HepG2 (cell line): ENCODE measurements around the gene EPB41L2.

Experiments used
- BORCS8-MEF2B ChIP-seq: sonication (generic); formaldehyde crosslinking; IDR thresholded peaks from 2 replicates; pipeline ENCODE4 v1.8.0; 2022; ENCODE audit warnings: mild to moderate bottlenecking, missing genetic modification reagents
- CREB1 ChIP-seq, 2 experiments: fragments of 450-650 bp in 1 of 2; IDR thresholded peaks; 2 replicates each; pipeline ENCODE4 v1.6.1; 2016 to 2017; ENCODE audit warnings: control low read depth in 1 of 2, mild to moderate bottlenecking in 1 of 2, missing compliant biosample characterization in 1 of 2, missing genetic modification characterization in 1 of 2
- FOSL1 ChIP-seq: sonication (generic); formaldehyde crosslinking; IDR thresholded peaks from 2 replicates; pipeline ENCODE4 v1.9.0; 2021; ENCODE audit warnings: missing genetic modification reagents, borderline replicate concordance
- FOSL2 ChIP-seq: sonication (generic); formaldehyde crosslinking; IDR thresholded peaks from 2 replicates; pipeline ENCODE4 v1.4.0; 2020; ENCODE audit warnings: missing genetic modification reagents
- NFYB ChIP-seq: sonication (generic); formaldehyde crosslinking; IDR thresholded peaks from 2 replicates; pipeline ENCODE4 v1.4.0; 2020; ENCODE audit warnings: missing genetic modification reagents
- POLR2A ChIP-seq, 2 experiments: IDR thresholded peaks; 2 replicates each; pipeline ENCODE4 v1.6.1; 2011; ENCODE audit warnings: low read depth in 2 of 2, low read length in 2 of 2, mild to moderate bottlenecking in 1 of 2, moderate library complexity in 1 of 2; ENCODE audit not compliant: insufficient read depth in 1 of 2
- RELA ChIP-seq: sonication (generic); formaldehyde crosslinking; IDR thresholded peaks from 2 replicates; pipeline ENCODE4 v1.4.0; 2020; ENCODE audit warnings: missing genetic modification reagents
- TF ChIP-seq, protein P1 (sequence below): sonication (generic); formaldehyde crosslinking; IDR thresholded peaks from 2 replicates; pipeline ENCODE4 v1.5.0; 2020; ENCODE audit warnings: mild to moderate bottlenecking, missing genetic modification reagents, moderate library complexity

DNA sequence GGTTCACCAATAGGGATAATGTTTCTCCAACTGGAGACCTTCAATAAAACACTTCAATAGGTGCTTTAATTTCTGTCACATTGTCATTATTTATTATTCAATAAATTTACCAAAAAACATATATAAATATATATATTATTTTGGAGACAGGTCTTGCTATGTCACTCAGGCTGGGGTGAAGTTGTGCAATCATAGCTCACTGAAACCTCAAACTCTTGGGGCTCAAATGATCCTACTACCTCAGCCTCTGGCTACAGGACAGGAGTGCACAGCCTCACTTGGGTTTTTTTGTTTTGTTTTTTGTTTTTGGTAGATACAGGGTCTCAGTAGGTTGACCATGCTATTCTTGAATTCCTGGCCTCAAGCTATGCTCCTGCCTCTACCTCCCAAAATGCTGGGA lies 226.0 kb downstream of the EPB41L2 start:
- no peak for TF ChIP-seq FOSL2 (CRISPR knock-in tag)
- TF ChIP-seq FOSL1 (CRISPR knock-in tag): no peak
- TF ChIP-seq CREB1 (IDR thresholded peaks at IDR 0.05): no peak
- no peak for TF ChIP-seq CREB1 (CRISPR knock-in tag; IDR thresholded peaks at IDR 0.05)
- no peak for TF ChIP-seq RELA (CRISPR knock-in tag)
- TF ChIP-seq NFYB (CRISPR knock-in tag): no peak
- TF ChIP-seq, protein P1, sequence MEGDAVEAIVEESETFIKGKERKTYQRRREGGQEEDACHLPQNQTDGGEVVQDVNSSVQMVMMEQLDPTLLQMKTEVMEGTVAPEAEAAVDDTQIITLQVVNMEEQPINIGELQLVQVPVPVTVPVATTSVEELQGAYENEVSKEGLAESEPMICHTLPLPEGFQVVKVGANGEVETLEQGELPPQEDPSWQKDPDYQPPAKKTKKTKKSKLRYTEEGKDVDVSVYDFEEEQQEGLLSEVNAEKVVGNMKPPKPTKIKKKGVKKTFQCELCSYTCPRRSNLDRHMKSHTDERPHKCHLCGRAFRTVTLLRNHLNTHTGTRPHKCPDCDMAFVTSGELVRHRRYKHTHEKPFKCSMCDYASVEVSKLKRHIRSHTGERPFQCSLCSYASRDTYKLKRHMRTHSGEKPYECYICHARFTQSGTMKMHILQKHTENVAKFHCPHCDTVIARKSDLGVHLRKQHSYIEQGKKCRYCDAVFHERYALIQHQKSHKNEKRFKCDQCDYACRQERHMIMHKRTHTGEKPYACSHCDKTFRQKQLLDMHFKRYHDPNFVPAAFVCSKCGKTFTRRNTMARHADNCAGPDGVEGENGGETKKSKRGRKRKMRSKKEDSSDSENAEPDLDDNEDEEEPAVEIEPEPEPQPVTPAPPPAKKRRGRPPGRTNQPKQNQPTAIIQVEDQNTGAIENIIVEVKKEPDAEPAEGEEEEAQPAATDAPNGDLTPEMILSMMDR (CRISPR knock-in tag): no peak
- no peak for TF ChIP-seq POLR2A (IDR thresholded peaks at IDR 0.05; ENCODE audit: insufficient read depth in 1 of 2, low read depth in 2 of 2, low read length in 2 of 2)
- TF ChIP-seq BORCS8-MEF2B (CRISPR knock-in tag): no peak
